Fibroblast of the conjunctiva (primary cell): ENCODE data around the gene CAPN15.

Source experiments
- DNase-seq: peaks from one replicate; pipeline ENCODE4 v3.0.0-alpha.2; 2010; ENCODE audit warnings: low read depth

Gene CAPN15

GRCh38 chr16:578232-578869 is 50.8 kb downstream of the CAPN15 start:
- no peak for DNase-seq

- DNase-seq = peak; percentile 57
Observed at GRCh38 chr16:578870-579405, 51.4 kb downstream of the CAPN15 start.

- no peak for DNase-seq
Observed at GRCh38 chr16:580141-580945, 52.8 kb downstream of the CAPN15 start.

GRCh38 chr16:580946-581498 is 53.5 kb downstream of the CAPN15 start:
- DNase-seq = no peak

GRCh38 chr16:582218-582613 is 54.7 kb downstream of the CAPN15 start:
- DNase-seq = no peak

- no peak for DNase-seq
Observed at GRCh38 chr16:582614-583331, 55.3 kb downstream of the CAPN15 start.

- DNase-seq = no peak
Observed at GRCh38 chr16:583470-583814, 55.9 kb downstream of the CAPN15 start.

- DNase-seq = no peak
Observed at GRCh38 chr16:583815-584591, 56.5 kb downstream of the CAPN15 start.

GRCh38 chr16:585351-585750 is 57.8 kb downstream of the CAPN15 start:
- no peak for DNase-seq

- no peak for DNase-seq
Observed at GRCh38 chr16:586047-586644, 58.6 kb downstream of the CAPN15 start.

GRCh38 chr16:586645-587590 is 59.4 kb downstream of the CAPN15 start:
- DNase-seq = no peak

- DNase-seq = peak; percentile 32
Observed at GRCh38 chr16:588639-588888, 61.1 kb downstream of the CAPN15 start.

GRCh38 chr16:588889-589657 is 61.6 kb downstream of the CAPN15 start:
- DNase-seq = peak; percentile 90

GRCh38 chr16:589658-590187 is 62.2 kb downstream of the CAPN15 start, which contains the start of gene RAB40C:
Gene RAB40C (plus strand): TSS chr16:590066. CDS start chr16:590292, 226 bp downstream.
- peak; percentile 98 for DNase-seq

- DNase-seq = no peak
Observed at GRCh38 chr16:590188-590814, 62.8 kb downstream of the CAPN15 start.

- no peak for DNase-seq
Observed at GRCh38 chr16:590815-591200, 63.3 kb downstream of the CAPN15 start.

GRCh38 chr16:591231-591630 is 63.7 kb downstream of the CAPN15 start:
- DNase-seq = no peak

- no peak for DNase-seq
Observed at GRCh38 chr16:591892-592517, 64.5 kb downstream of the CAPN15 start.
